Kasumi-1 (cell line): Measurements from ENCODE around the gene RPTN.
A peak's percentile ranks its signal among the peaks of the same experiment; 100 is the strongest.

Experiments used
- DNase-seq, 2 experiments: peaks; one replicate each; lab custom pipeline; 2025; lab: John Stamatoyannopoulos, UW

RPTN gene

DNA sequence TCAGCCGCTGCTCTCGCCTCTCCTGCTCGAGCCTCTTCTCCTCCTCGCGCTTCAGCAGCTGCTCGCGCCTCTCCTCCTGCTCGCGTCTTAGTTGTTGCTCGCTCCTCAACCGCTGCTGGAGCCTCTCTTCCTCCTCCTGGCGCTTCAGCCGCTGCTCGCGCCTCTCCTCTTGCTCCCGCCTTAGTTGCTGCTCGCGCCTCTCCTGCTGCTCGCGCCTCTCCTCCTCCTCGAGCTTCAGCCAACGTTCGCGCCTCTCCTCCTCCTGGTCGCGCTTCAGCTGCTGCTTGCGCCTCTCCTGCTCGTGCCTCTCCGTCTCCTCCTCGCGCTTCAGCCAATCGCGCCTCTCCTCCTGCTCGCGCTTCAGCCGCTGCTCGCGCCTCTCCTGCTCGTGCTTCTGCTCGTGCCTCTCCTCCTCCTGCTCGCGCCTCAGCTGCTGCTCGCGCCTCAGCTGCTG, 47.5 kb downstream of the RPTN start:
- peak; percentile 61 to 72 for DNase-seq

DNA sequence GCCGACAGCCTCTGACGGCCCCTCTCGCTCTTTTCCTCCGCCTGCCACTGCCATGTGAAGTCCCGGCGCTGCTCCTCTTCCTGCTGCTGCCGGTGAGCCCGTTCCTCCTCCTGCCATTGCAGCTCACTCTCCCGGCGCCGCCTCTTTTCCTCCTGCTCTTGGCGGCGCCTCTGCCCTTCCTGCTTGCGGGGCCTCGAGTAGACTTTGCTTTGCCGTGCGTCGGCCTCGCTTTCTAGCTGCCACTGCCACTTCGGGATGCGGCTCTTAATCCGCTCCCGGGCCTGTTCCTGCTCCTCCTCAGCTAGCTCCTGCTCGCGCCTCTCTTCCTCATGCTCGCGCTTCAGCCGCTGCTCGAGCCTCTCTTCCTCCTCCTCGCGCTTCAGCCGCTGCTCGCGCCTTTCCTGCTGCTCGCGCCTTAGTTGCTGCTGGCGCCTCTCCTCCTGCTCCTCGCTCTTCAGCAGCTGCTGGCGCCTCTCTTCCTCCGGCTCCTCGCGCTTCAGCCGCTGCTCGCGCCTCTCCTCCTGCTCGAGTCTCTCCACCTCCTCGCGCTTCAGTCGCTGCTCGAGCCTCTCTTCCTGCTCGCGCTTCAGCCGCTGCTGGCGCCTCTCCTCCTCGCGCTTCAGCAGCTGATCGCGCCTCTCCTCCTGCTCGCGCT, 48.0 kb downstream of the RPTN start:
- DNase-seq, result peak; percentile 69 to 78

- peak; percentile 65 to 74 for DNase-seq
Measured at GRCh38 chr1:152110365-152110859, 48.6 kb downstream of the RPTN start.

DNA sequence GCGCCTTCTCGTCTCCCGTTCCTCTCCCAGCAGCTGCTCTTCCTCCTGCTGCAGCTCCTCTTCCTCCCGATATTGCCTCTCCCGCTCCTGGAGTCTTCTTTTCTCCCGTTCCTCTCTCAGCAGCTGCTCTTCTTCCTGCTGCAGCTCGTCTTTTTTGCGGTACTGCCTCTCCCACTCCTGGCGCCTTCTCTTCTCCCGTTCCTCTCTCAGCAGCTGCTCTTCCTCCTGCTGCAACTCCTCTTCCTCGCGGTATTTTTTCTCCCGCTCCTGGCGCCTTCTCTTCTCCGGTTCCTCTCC, 49.1 kb downstream of the RPTN start:
- DNase-seq, result no peak

GRCh38 chr1:152109231-152109997, 49.6 kb downstream of the RPTN start:
- no peak for DNase-seq

- no peak for DNase-seq
Measured at GRCh38 chr1:152108882-152109222, 50.2 kb downstream of the RPTN start.

DNA sequence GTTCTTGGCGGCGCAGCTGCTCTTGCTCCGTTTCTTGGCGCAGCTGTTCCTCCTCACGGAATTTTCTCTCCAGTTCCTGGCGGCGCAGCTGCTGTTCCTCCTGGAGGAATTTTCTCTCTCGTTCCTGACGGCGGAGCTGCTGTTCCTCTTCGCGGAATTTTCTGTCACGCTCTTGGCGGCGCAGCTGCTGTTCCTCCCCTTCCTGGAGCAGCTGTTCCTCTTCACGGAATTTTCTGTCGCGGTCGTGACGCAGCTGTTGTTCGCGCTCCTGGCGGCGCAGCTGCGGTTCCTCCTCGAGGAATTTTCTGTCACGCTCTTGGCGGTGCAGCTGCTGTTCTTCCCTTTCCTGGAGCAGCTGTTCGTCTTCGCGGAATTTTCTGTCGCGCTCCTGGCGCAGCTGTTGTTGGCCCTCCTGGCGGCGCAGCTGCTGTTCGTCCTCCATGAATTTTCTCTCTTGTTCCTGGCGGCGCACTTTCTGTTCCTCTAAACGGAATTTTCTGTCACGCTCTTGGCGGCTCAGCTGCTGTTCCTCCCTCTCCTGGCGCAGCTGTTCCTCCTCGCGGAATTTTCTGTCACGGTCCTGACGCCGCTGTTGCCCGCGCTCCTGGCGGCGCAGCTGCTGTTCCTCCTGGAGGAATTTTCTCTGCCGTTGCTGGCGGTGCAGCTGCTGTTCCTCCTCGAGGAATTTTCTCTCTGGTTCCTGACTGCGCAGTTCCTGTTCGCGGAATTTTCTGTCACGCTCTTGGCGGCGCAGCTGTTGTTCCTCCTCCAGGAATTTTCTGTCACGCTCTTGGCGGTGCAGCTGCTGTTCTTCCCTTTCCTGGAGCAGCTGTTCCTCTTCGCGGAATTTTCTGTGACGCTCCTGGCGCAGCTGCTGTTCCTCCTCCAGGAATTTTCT, 50.8 kb downstream of the RPTN start:
- DNase-seq, result no peak

- DNase-seq, result peak in 1 of 2 experiments; percentile 10
Measured at GRCh38 chr1:152107031-152107983, 51.7 kb downstream of the RPTN start.

GRCh38 chr1:152104854-152105253, 54.2 kb downstream of the RPTN start:
- DNase-seq, result no peak
